ENCODE data around the gene ARFRP1. TPM values are rescaled to one million over a fixed set of nuclear protein-coding genes. Genes with fewer than 3 reads are reported as not detected.

Gene ARFRP1
- total and polyA plus RNA-seq, 2 of the 13 experiments (the other 11 are each of a cell fraction or from before 2014, with no cell fraction given), result 32.0 to 51.1 TPM

DNA sequence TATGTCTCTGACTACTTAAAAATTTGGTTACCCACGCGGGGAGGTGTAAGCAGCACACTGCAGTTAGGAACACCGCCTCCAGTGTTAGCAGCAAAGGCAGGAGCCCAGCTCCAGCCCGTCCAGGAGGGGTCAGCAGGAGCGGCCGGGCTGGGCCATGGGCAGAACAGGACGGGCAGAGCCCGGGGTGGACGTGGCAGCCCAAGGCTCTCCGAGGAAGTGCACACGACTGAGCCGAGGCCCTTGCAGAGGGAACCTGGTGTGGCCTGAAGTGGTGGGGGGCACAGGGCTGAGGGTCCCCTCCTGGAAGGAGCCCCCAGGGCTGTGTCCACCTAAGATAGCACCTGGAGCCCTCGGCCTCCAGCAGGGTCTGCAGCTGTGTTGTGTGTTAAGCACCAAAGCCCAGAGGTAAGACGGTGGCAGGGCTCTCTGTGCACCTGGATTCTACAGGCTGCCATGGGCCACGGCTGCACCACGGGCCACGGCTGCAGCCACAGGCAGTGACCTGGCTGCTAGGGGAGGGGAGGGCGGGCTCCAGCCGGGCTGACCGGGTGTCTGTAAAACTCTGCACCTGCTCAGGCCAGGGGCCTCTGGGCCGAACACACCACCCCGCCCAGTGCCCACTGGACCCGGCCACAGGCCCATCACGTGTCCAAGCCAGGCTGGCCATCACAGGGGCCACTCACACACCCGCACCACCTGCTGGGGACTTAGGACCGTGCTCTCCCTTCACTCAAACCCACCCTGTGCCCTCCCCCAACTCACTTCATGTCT, 38.4 kb upstream of the ARFRP1 start (continued):
- TF ChIP-seq USF2 (IDR thresholded peaks at IDR 0.05; ENCODE audit: low read depth, low read length) (peak; percentile 56; the same call in 1 of the 2 replicates), USF2 (CRISPR knock-in tag; IDR thresholded peaks at IDR 0.05; ENCODE audit: borderline replicate concordance) (peak; percentile 68; the same call in 1 of the 2 replicates), NKX3-1 (CRISPR knock-in tag; IDR thresholded peaks at IDR 0.05) (no peak), ZNF263 (CRISPR knock-in tag; IDR thresholded peaks at IDR 0.05) (no peak), REL (CRISPR knock-in tag; conservative IDR thresholded peaks at IDR 0.05) (no peak), SRY (CRISPR knock-in tag; IDR thresholded peaks at IDR 0.05) (no peak), HMGA1 (CRISPR knock-in tag; conservative IDR thresholded peaks at IDR 0.05) (no peak), CREM (IDR thresholded peaks at IDR 0.05) (no peak), CREM (CRISPR knock-in tag; IDR thresholded peaks at IDR 0.05) (no peak), KDM6A (CRISPR knock-in tag; IDR thresholded peaks at IDR 0.05; ENCODE audit: low read depth) (no peak), STAT6 (CRISPR knock-in tag; IDR thresholded peaks at IDR 0.05; ENCODE audit: borderline replicate concordance) (no peak), RAD21 (CRISPR knock-in tag; IDR thresholded peaks at IDR 0.05) (no peak; the same call in 1 of the 2 replicates), SNAPC5 (CRISPR knock-in tag; IDR thresholded peaks at IDR 0.05; ENCODE audit: borderline replicate concordance) (no peak), MED1 (CRISPR knock-in tag; IDR thresholded peaks at IDR 0.05) (no peak), CHD2 (IDR thresholded peaks at IDR 0.05; ENCODE audit: low read depth, low read length) (no peak), AHDC1 (CRISPR knock-in tag; IDR thresholded peaks at IDR 0.05; ENCODE audit: borderline replicate concordance) (no peak), U2AF2 (IDR thresholded peaks at IDR 0.05; ENCODE audit: low read depth, low read length) (no peak), ZNF652 (CRISPR knock-in tag; IDR thresholded peaks at IDR 0.05; ENCODE audit: borderline replicate concordance, low read depth) (no peak), ZNF260 (CRISPR knock-in tag; IDR thresholded peaks at IDR 0.05; ENCODE audit: borderline replicate concordance, low read depth) (no peak)
